DND-41 (cell line): Measurements from ENCODE around the gene KRT73.

Experiments used
- ATAC-seq: fragments of 200-7000 bp; cut with Tn5 transposase; 3 replicates; pipeline ENCODE4 v1.9.1; 2021; ENCODE audit warnings: low read depth; ENCODE audit not compliant: insufficient read depth
- DNase-seq: peaks from one replicate; pipeline ENCODE4 v3.0.0-alpha.2; 2020
- H2AFZ ChIP-seq: 2 replicates; pipeline ENCODE4 v1.6.0; 2012; ENCODE audit warnings: low read depth, low read length
- H3K27ac ChIP-seq: 2 replicates; pipeline ENCODE4 v1.5.1; 2012; ENCODE audit warnings: low read length, inconsistent platforms
- H3K27me3 ChIP-seq: fragments of 200-600 bp; sonication (generic); 2 replicates; pipeline ENCODE4 v1.6.0; 2012; ENCODE audit warnings: low read length, mild to moderate bottlenecking, inconsistent platforms; ENCODE audit not compliant: insufficient read depth, poor library complexity
- H3K36me3 ChIP-seq: 2 replicates; pipeline ENCODE4 v1.5.1; 2012; ENCODE audit warnings: low read length, inconsistent platforms; ENCODE audit not compliant: insufficient read depth
- H3K4me1 ChIP-seq: 2 replicates; pipeline ENCODE4 v1.5.1; 2012; ENCODE audit warnings: mild to moderate bottlenecking, low read length; ENCODE audit not compliant: insufficient read depth
- H3K4me2 ChIP-seq: 2 replicates; pipeline ENCODE4 v1.6.0; 2012; ENCODE audit warnings: mild to moderate bottlenecking, moderate library complexity, low read length, inconsistent platforms; ENCODE audit not compliant: insufficient read depth
- H3K4me3 ChIP-seq, 2 experiments: fragments of 200-600 bp in 1 of 2; shearing (Covaris generic) in 1 of 2; 2 replicates each; pipeline ENCODE4 v1.5.1; 2012 to 2016; ENCODE audit warnings: inconsistent platforms in 2 of 2, low read length in 2 of 2, mild to moderate bottlenecking in 2 of 2, low read depth in 1 of 2, moderate library complexity in 1 of 2
- H3K79me2 ChIP-seq: 2 replicates; pipeline ENCODE4 v1.6.0; 2012; ENCODE audit warnings: low read length, inconsistent platforms; ENCODE audit not compliant: insufficient read depth
- H3K9ac ChIP-seq: 2 replicates; pipeline ENCODE4 v1.6.0; 2012; ENCODE audit warnings: low read depth, mild to moderate bottlenecking, inconsistent platforms, low read length, moderate library complexity
- H3K9me3 ChIP-seq: 2 replicates; pipeline ENCODE4 v1.5.1; 2012; ENCODE audit warnings: low read length, moderate library complexity, mild to moderate bottlenecking, inconsistent platforms; ENCODE audit not compliant: insufficient read depth, severe bottlenecking
- H4K20me1 ChIP-seq: 2 replicates; pipeline ENCODE4 v1.6.0; 2012; ENCODE audit warnings: low read length; ENCODE audit not compliant: insufficient read depth
- CTCF ChIP-seq: IDR thresholded peaks from 2 replicates; pipeline ENCODE4 v1.5.1; 2012; ENCODE audit warnings: borderline replicate concordance, low read length, moderate library complexity, mild to moderate bottlenecking; ENCODE audit not compliant: poor library complexity, severe bottlenecking; ENCODE audit errors: extremely low read depth
- EZH2 ChIP-seq: IDR thresholded peaks from 3 replicates; pipeline ENCODE4 v1.6.1; 2012; ENCODE audit warnings: borderline replicate concordance, low read depth, mild to moderate bottlenecking, moderate library complexity, low read length, inconsistent platforms; ENCODE audit not compliant: severe bottlenecking

KRT73 gene

GRCh38 chr12:52660934-52661499 is 42.7 kb upstream of the KRT73 start:
- H4K20me1 ChIP-seq, result no peaks in the 10 kb centered on the region

GRCh38 chr12:52659951-52660350 is 41.6 kb upstream of the KRT73 start:
- DNase-seq (no peak), ATAC-seq (no peak)
- Histone ChIP-seq H3K9ac (no peak overlapping the region), H3K27me3 (peaks cover 23% of the 10 kb centered on the region), H2AFZ (no peak overlapping the region), H3K9me3 (no peaks in the 10 kb centered on the region), H3K4me1 (no peaks in the 10 kb centered on the region), H3K36me3 (no peaks in the 10 kb centered on the region), H3K4me2 (no peak overlapping the region), H3K4me3 (no peak overlapping the region), H4K20me1 (no peaks in the 10 kb centered on the region), H3K27ac (no peak overlapping the region), H3K79me2 (no peaks in the 10 kb centered on the region)
- no peak for TF ChIP-seq EZH2
- no peak for TF ChIP-seq CTCF

More at GRCh38 chr12:52660934-52661499, 42.7 kb upstream of the KRT73 start:
- Histone ChIP-seq H3K9me3 (no peaks in the 10 kb centered on the region), H3K27ac (no peak overlapping the region), H3K27me3 (peaks cover 23% of the 10 kb centered on the region), H3K79me2 (no peaks in the 10 kb centered on the region), H3K9ac (no peak overlapping the region), H3K4me2 (no peak overlapping the region), H3K4me3 (no peak overlapping the region), H3K4me1 (no peaks in the 10 kb centered on the region), H2AFZ (no peak overlapping the region), H3K36me3 (no peaks in the 10 kb centered on the region)
- no peak for DNase-seq
- no peak for ATAC-seq
- no peak for TF ChIP-seq EZH2
- no peak for TF ChIP-seq CTCF

DNA sequence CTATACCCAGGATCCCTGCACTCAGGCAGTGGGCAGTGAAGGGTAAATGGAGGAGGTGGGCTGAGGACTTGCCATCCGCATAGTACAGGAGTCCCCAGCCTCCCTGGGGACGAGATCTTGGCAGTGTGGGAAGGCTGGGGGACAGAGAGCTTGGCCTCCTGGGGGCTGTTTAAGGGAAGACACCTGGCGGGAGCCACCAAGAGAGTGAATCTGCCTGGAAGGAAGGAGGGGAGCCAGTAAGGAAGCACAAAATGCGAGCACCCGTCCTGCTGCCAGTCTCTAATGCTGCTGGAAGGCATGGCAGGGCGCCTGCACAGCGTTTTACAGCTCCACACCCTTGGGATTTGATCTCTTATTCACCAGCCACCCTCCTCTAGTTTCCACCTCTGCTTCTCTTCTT is 41.0 kb upstream of the KRT73 start:
- no peak overlapping the region for H3K4me2 ChIP-seq
- H4K20me1 ChIP-seq, result no peaks in the 10 kb centered on the region
- no peak overlapping the region for H3K4me3 ChIP-seq
- H3K9ac ChIP-seq, result no peak overlapping the region
- H3K27me3 ChIP-seq, result peaks cover 23% of the 10 kb centered on the region
- no peak for ATAC-seq
- no peak for DNase-seq
- no peak overlapping the region for H2AFZ ChIP-seq
- no peak overlapping the region for H3K27ac ChIP-seq
- H3K36me3 ChIP-seq, result no peaks in the 10 kb centered on the region
- no peaks in the 10 kb centered on the region for H3K4me1 ChIP-seq
- H3K9me3 ChIP-seq, result no peaks in the 10 kb centered on the region
- H3K79me2 ChIP-seq, result no peaks in the 10 kb centered on the region
- TF ChIP-seq EZH2, result no peak
- TF ChIP-seq CTCF, result no peak
